HG03066 (cell line): Measurements from ENCODE around the gene ETFB.

Experiments
- ATAC-seq: cut with Tn5 transposase; IDR thresholded peaks from one replicate; pipeline ENCODE4 v1.9.1; 2021; ENCODE audit warnings: low read depth; ENCODE audit not compliant: unreplicated experiment

Gene ETFB

GRCh38 chr19:51331193-51331592 lies 35.0 kb downstream of the ETFB start:
- no peak for ATAC-seq

- no peak for ATAC-seq
Measured at GRCh38 chr19:51330366-51330765, 35.8 kb downstream of the ETFB start.

GRCh38 chr19:51329411-51329810 lies 36.8 kb downstream of the ETFB start:
- no peak for ATAC-seq

- no peak for ATAC-seq
Measured at GRCh38 chr19:51327066-51328001, 38.9 kb downstream of the ETFB start.

DNA sequence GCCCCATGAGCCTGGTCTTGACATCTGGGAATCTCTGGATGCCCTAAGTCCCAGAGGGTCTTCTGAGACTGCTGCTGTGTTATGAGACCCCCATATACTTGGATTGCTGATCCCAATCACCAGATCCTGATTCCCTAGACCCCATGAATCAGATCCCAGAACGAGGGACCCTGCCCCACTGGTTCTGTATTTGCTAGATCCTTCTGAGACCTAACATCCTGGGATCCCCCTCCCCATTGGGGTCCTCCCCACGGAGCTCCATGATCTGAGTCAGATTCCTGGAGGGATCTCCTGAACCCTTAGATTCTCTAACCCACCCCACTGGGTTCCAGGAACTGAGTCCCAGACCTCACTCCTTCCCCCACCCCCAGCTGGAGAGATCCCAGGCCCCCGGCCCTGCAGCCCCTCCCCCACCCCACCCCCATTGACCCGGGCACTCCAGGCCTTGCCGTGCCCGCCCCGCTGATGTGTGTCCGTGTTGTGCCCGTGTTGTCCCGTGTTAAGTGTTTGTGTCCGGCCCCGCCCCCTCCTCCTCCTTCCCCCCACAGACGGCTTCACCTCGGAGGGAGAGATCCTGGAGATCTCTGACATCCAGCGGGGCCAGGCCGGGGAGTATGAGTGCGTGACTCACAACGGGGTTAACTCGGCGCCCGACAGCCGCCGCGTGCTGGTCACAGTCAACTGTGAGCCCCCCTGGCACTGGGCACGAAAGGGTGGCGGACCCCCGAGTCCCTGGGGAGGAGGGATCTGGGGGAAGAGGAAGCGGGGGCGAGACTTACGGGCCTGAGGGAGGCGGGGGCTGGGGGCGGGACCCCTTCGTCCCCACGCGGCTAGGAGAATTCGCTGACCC lies 39.7 kb downstream of the ETFB start:
- ATAC-seq: no peak

DNA sequence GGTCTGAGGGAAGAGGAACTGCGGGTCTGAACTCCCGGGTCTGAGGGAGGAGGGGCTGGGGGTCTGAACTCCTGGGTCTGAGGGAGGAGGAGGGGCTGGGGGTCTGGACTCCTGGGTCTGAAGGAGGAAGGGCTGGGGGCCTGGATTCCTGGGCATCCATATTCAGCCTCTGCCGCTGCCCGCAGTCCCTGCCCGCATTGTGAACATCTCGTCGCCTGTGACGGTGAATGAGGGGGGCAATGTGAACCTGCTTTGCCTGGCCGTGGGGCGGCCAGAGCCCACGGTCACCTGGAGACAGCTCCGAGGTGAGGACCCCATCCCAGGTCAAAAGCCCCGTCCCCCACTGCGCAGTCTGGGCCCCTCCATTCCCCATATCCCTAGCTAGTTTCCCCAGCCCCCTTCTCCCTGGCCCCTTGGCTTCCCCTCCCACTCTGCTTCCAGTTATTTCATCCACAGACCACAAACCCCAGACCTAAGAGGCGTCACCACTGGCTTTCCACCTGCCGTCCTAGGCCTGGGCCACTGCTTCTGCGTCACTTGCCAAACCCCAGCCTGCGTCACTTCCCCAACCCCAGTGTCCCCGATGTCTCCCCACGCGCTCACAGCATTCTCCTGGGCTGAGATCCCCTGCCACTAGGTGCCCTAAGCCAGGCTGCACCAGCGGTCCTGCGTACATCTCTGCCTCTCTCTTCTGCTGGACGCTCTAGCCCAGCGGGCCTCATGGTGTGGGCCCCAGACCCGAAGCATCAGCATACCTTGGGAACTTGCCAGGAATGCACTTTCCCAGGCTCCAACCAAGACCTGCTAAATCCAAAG lies 40.8 kb downstream of the ETFB start:
- ATAC-seq: no peak

- no peak for ATAC-seq
Measured at GRCh38 chr19:51324167-51324481, 42.1 kb downstream of the ETFB start.

DNA sequence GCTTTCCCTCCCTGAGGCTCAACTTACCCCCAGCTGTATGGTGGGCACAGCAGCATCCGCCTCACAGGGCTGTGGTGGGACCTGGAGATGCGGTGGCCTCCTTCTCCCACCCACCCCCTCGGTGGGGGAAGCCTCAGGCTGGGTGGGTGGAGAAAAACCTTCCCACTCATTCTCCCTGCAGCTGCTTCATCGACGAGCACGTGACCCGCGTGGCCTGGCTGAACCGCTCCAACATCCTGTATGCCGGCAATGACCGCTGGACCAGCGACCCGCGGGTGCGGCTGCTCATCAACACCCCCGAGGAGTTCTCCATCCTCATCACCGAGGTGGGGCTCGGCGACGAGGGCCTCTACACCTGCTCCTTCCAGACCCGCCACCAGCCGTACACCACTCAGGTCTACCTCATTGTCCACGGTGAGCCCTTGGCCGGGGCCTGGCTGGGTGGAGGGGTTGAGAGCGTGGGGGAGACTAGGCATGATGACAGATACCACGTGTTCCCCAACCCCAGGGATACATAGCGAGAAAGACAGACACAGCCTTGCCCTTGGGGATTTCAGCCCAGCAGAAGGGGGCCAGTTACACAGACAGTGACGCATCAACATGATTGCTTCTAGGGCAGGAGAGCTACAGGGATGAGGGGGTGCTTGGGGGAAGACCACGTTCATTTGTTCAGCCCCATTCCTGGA lies 42.6 kb downstream of the ETFB start:
- no peak for ATAC-seq

- no peak for ATAC-seq
Measured at GRCh38 chr19:51321799-51322198, 44.4 kb downstream of the ETFB start.

DNA sequence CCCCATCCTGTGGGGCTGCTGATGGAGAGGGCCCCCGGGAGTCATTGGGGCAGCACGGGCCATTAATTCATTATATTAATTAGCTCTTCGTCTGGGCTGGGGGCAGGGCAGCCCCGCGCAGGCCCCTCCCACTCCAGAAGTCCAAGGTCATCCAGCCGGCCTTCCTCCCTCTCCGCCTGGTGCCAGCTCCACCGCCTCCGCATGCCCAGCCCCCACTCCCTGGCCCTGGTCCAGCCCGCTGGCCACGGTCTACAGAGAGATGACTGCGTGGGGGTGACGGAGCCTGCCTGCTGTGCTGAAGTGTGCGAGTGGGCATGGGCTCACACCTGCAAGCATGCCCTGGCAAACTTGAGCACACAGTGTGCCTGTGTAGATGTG lies 45.9 kb downstream of the ETFB start:
- no peak for ATAC-seq

DNA sequence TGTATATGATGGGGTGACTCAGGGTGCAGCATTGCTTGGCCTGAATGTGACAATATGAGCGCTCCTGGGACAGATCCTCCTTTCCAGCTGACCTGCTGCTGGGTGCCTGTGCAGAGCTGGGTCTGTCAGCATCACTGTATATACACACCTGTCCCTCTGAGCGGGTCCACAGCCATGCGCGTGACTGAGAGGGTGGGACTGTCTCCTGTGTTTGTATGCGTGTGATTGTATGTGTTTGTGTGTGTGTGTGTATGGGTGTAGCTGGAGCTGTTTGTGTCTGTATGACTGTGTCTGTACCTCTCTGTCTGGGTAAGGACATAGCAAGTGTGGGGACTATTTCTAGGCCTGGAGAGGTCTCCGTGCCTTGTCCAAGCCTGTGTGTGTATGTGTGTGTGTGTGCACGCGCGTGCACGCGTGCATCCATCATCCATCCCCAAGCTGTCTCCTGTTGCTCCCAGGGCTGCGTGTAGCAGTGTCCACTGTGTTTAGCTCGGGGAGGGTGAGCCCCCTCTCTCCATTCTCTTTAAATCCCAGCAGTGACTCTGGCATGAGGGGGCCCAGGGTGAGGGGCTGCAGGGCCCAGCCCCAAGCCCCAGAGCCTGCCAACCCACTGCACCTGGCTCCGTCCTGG lies 46.4 kb downstream of the ETFB start:
- ATAC-seq: no peak

GRCh38 chr19:51318687-51319648 lies 47.2 kb downstream of the ETFB start:
- no peak for ATAC-seq

DNA sequence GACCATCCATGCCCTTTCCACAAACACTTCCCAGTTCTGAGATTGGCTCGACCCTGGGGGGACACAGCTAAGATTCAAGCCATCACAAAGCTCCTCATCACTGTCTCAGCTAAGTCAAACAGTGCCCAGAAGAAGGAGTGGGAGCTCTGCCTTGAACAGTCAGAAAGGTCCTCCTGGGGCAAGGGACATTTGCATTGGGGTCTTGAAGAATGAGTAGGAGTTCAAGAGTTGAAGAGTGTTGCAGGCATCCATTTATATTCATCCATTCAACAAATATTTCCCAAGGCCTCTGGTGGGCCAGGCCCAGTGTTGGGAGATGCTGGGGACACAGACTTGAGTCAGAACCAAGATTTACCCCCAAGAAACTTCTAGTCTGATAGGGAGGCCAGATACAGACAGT lies 48.2 kb downstream of the ETFB start:
- no peak for ATAC-seq

DNA sequence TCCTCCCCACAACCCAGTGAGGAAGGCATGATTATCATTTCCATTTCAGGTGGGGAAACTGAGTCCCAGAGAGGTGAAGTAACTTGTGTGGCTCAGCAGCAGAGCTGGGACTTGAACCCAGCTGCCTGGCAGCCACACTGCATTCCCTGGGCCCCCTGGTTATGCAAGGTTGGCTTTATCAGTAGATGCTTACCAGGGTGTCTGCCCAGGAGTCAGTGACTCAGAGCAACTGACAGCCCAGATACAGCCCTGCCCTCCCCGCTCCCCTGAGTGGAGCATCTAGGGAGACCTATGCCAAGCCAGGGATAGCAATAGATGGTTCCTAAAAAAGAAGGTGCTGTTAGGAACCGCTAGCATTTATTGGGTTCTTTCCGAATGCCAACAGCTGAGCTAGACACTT lies 48.8 kb downstream of the ETFB start:
- no peak for ATAC-seq

- no peak for ATAC-seq
Measured at GRCh38 chr19:51316688-51317087, 49.5 kb downstream of the ETFB start.

DNA sequence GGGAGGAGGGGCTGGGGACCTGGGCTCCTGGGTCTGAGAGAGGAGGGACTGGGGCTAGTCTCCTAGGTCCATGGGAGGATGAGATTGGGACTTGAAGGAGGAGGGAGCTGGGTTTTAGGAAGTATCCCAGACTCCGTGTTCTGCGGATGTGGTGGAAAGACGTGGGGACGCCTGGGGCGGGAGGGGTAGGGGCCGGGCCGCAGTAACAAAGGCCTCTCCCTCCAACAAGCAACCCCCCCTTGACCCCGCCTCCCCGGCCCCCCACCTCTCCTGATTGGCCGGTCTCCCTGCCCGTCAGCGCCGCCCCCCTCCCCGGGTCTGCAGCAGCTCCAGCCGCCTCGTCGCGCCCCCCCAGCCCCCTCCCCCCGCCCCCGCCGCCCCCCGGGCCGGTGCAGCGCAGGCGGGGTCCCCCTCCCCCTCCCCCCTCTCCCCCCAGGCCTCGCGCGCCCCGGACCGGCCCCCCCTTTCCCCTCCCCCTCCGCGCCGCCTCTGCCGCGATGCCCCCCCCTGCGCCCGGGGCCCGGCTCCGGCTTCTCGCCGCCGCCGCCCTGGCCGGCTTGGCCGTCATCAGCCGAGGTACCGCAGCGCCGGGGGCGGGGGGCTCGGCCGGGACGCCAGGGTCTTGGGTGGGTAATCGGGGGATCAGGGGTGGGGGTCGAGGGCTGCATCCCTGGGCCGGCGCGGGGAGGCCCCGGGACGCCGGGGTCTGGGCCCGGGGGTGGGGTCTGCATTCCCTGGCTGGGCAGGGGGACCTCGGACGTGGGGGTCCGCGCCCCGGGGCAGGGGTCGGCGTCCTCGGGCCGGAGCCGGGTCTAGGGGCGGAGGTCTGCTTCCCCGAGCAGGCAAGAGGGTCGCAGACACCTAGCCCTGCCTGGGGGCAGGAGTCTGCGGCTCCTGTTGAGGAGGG lies 54.6 kb downstream of the ETFB start, which contains the start of gene IGLON5:
Gene IGLON5, plus strand, starts transcription at position 294 of the 907 bp plus-strand sequence. Its CDS starts 204 bp downstream, at position 498.
- ATAC-seq: no peak

DNA sequence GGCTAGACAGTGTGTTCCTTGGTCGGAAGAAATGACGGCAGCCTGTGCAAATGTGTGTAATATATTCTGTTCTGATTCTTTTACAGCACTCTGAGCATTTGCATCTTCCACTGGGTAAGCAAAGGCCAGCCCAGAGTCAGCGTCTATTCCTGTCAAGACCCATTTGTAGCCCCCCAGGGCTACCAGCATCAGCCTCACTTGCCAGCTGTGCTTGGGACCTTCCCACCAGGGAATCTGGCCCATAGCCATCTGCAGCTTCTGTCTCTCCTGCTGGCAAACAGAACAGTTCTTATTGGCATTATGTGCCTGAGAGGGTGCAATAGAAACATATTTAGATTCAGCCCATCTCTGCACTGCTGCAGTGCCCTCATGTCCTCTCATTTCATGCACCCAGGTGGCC lies 60.7 kb downstream of the ETFB start:
- no peak for ATAC-seq

- no peak for ATAC-seq
Measured at GRCh38 chr19:51301266-51301665, 64.9 kb downstream of the ETFB start.
